Measurements from ENCODE around the gene RPUSD1.
"Not testable (repeated sequence)": the region's sequence is repeated elsewhere in the genome, so short reads cannot be mapped to it uniquely, and the experiment has no call there.

RPUSD1 gene

DNA sequence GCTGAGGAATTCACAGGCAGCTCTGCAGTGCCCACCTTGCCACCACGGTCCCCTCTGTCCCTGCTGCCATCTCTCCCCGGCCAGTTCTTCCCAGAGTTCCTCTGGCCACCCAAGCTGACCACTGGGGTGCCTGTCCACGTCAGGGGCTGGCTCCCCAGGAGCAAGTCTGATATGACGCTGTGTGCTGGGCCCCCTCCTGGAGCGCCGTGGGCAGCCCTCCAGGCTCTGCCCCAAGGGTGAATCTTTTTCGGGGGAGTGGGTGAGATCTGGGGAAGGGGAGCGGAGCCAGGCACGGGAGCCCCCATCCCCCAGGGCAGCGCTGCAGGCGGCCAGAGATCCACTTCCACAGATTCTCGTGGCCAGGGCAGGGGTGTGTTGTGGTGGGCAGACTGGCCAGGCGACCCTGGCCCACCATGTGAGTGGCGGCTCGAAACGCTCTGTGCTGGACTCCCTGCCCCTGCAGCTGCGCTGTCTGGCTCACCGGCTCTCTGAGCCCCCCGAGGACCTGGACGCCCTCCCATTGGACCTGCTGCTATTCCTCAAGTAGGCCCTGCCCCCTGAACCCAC lies 23.9 kb downstream of the RPUSD1 start:
- no peak for DNase-seq

DNA sequence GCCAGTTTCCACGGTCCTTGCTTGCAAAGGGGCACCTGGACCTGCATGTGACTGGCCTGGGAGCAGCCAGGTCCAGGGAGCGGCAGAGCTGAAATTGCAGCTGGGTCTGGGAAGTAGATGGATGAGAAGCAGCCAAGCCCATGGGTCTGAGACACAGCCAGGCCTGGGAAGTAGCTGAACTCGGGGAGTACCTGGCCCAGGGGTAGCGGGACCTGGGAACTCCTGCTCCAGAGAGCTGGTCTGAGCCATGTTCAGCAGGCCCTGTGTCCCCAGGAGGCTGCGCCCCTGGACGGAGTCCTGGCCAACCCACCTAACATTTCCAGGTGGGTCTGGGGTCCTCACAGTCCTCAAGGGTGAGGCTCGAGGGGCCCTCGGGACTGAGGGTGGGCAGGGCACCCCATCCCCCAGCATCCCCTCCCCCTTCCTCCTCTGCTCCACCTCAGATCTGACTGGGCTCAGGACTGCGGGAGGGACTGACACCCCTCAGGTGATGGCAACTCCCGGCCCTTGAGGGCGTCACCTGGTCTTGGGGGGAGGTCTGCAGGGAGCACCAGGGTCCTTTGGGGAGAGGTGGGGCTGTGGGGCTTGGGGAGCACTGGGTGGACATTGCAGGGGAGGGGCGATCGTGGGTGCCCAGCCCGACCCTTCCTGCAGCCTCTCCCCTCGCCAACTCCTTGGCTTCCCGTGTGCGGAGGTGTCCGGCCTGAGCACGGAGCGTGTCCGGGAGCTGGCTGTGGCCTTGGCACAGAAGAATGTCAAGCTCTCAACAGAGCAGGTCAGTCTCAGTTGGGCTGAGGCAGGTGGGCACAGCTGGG lies 24.6 kb downstream of the RPUSD1 start:
- no peak for DNase-seq

DNA sequence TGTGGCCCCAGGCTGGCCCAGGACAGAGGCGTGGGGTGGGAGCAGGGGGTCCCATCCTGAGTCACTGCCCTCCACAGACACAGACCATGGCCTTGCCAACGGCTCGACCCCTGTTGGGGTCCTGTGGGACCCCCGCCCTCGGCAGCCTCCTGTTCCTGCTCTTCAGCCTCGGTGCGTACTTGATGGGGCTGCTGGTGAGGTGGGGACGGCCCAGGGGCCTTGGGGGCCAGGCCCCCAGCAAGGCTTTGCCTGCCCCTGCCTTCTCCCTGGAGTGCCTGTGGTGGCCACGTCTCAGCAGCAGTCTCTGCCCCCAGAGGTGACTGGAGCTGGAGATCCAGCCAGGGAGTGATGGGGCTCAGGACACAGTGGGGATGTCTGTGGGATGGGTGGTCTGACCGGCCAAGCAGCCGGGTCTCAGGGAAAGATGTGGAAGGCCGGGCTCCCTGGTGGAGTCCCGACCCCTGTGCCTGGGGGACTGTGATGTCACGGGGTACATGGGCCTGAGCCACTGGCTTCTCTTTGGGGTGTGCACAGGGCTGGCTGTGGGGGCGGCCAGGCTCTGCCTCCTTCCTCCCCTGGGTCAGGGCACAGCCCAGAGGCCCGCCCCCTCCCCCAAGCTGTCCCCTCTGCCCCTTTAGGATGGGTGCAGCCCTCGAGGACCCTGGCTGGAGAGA lies 25.4 kb downstream of the RPUSD1 start:
- no peak for DNase-seq

DNA sequence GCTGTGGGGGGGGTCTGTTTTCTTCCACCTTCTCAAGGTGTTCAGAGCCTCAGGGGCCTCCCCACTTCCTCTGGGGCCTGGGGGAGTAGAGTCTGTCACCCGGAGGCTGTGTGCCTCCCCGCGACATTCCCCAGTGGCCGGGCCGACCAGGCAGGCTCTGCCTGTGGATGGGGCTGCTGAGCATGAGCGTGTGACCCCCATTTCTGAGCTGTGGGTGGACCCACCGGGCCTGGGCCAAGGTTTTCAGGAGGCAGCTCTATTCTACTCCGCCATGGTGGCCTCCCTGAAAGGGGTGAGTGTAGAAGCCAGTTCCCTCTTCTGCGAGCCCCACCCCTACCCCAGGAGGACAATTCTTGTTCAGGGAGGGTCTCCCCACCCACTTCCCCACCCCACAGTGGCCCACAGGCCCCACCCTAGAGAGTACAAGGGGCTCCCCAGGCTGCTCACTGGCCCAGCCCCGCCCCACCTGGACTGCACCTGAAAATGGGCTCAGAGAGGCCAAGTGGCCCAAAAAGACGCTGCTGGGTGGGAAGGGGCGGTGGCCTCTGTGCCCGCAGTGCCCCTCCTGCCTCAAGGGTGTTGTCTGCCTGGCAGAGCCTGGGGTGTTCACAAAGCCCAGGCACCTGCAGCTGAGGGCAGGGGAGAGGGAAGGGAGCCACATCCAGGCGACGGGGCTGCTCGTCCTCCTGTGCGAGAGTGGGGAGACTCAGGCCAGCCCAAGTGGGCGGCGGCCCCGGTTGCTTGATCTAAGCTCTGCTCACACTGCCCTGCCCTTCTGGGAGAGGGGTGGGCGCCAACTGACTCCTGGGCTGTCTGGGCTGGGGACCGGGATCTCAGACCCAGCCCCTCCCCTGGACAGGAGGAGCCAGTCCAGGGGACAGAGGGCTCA lies 26.3 kb downstream of the RPUSD1 start:
- no peak for DNase-seq

DNA sequence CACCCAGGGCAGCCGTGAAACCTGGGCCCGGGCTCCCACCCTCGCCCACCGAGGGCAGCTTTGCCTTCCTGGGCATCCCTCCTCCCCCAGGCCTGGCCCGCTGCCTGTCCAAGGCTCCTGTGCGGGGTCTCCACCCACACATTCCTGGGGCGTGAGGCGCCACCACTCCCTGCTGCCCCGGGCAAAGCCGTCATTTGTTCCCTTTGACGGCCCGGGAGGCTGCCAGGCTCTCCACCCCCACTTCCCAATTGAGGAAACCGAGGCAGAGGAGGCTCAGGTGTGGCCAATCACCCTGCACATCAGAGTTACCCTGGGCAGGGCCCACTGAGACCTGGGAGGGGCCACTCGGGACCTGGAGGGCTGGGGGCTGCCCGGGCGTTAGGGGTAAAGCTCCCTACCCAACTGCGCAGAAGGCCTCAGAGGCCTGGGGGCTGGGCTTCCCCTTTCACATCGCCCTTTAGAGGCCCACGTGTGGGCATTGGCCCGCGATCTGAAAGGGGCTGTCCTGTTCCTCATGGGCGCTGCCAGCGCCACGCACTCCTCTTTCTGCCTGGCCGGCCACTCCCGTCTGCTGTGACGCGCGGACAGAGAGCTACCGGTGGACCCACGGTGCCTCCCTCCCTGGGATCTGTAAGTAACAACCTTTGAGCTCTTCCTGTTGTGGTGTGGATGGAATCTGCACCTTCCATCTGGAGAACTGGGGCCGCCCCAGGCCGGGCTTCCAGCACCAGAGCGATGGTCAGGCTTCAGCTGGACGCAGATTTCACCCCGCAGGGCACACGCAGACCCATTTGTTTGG lies 27.4 kb downstream of the RPUSD1 start, which contains the start of gene MSLN:
MSLN (plus strand) TSS at position 190 of the 799 bp plus-strand sequence. CDS start 1,947 bp downstream, outside the sequence.
- DNase-seq = no peak

DNA sequence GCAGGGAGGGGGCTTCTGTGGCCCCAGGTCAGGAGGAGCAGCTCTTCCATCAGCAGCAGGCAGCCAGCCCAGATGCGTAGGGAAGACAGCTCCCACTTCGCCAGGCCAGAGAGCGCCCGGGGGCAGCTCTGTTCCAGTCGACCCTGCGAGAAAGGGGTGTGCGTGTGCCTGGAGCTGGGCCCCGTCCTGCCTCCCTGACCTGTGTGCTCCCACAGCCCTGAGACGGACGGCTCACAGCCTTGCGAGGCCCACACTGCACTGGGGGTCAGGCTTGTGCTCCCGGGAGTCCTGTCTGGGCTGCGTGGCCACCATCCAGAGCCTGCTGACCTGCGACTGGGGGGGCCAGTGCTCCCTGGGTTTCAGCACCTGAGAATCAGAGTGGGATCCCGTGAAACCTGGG lies 28.1 kb downstream of the RPUSD1 start:
- DNase-seq = no peak

DNA sequence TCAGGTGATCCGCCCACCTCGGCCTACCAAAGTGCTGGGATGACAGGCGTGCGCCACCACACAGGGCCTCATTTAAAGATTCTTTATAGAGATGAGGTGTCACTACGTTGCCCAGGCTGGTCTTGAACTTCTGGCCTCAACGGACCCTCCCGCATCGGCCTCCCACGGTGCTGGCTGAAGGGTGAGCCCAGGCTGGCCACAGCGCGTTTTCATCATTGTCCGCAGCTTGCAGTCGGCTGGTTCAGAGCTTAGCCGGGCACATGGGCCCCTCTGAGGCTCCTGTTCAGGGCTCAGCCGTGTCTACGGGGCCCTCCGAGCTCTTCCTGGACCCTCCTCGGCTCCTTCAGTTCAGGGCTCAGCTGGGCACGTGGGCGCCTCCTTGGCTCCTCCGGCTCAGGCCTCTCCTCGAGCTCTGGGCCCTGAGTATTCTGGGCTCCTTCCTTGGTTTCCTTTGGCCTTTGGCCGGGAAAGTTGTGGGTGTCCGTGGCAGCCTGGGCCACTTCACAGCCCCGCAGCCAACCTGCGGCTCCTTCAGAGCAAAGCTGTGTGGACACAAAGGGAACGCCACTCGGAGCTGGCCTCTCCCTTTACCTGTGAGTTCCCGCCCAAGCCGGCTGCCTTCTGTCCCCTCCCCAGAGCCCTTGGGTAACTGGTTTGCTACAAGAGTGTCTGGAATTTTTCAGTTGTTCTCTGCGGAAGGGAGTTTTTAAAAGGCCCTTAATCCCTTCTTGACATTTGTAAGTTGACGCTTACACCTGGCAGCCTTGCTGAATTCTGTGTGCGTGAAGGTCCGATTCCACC lies 28.9 kb downstream of the RPUSD1 start:
- no peak for DNase-seq

DNA sequence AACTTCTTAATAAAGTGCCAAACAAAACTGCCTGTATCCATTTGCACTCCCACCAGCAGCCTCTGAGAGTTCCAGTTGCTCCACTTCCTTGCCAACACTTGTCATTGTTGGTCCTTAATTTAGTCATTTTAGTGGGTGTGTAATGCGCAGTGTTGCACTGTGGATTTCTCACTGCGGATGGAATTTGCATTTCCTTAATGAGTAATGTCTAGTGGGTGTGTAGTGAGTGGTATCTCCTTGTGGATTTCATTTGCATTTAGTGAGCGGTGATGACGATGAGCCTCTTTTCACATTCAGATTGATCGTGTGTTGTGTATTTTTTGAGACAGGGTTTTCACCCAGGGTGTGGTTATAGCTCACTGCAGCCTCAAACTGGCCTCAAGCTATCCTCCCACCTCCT lies 31.8 kb downstream of the RPUSD1 start:
- DNase-seq = no peak

DNA sequence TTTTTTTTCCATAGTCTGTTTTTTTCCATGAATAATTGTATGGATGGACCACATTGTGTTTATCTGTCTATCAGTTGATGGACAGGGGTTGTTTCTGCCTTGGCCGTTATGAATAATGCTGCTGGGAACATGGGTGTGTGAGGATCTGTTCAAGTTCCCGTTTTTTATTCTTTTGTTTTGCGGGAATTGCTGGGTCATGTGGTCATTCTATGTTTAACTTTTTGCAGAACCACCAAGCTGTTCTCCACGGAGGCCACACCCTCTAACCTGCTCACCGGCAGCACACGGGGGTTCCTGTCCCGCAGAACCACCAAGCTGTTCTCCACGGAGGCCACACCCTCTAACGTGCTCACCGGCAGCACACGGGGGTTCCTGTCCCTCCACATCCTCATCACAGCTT lies 33.5 kb downstream of the RPUSD1 start:
- no peak for DNase-seq

DNA sequence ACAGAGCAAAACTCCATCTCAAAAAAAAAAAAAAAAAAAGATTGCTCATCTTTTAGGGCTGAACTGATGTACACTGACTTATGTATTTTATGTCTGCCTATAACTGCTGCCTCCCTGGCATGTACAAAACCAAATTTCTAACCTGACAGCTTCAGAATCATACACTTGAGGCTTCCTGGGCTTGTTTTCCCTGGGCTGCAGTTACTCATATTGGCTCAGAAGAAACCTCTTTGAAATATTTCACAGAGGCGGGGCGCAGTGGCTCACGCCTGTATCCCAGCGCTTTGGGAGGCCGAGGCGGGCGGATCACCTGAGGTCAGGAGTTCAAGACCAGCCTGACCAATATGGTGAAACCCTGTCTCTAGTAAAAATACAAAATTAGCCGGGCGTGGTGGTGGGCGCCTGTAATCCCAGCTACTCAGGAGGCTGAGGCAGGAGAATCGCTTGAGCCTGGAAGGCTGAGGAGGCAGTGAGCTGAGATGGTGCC lies 34.0 kb downstream of the RPUSD1 start:
- not testable (repeated sequence) for DNase-seq

DNA sequence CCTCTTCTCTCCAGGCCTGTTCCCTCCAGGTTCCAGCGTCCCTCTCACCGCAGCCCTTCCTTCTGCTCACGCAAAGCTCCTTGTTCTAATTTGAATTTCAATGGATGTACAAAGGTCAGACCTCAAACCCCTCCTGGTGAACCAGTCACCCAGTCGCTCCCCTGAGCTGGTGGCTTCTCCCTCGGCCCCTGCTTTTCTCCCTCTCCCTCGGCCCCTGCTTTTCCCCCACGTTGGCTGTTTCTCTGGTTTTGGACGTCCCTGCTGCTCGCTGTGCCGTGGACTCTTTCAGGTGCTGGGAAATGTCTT lies 36.2 kb downstream of the RPUSD1 start:
- DNase-seq = no peak

DNA sequence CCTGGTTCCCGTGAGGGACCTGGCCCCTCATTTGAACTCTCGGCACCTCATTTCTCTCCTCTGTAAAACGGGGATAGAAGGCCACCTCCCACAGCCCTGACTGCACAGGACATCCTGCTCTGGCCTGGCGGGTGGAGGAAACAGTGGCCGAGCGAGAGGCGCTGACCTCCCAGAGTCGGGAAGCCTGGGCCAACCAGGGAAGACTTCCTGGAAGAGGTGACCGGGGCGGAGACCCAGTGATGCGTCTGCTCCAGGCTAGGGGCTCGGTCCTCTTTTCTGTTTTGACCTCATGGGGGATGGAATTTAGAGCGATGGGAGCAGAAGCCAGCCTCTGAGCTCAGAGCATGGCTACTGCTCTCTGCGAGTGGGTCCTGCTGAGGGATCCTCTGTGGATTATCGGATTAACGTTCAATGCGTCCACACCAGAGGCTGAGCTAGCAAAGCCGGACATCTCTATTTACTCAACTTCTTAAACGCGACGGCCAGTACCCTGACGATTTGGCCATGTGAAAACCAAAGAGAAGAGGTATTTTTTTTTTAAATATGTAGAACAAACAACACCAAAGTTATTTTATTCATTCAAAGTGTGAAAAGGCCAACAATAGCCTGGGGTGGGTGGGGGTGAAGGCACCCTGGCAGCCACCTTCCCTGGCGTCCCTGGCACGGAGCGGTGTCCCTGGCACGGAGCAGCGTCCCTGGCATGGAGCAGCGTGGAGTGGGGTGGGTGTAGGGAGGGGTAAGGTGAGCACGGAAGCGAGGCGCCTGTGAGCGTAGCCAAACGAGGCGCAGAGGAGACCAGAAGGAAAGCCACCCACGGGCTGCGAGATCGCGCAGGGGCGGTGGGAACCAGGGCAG lies 36.8 kb downstream of the RPUSD1 start:
- DNase-seq = no peak

DNA sequence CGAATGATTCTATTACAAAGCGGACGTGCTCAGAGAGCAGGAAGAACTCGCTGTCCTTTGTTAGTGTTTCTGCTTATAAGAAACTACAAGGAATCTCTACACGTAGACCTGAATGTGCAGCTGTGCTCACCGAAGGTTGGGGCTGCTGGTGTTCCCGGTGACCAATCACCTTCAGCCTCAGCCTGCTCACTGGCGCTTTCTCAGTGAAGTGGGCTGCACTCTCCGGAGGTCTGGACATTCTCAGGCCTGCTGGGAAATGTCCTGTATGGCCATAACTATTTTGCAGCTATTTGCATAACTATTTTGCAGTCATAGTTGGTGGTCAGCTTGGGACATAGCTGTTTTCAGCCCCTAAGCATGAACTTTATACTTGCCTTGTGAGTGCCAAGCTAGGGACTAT lies 37.7 kb downstream of the RPUSD1 start:
- no peak for DNase-seq

DNA sequence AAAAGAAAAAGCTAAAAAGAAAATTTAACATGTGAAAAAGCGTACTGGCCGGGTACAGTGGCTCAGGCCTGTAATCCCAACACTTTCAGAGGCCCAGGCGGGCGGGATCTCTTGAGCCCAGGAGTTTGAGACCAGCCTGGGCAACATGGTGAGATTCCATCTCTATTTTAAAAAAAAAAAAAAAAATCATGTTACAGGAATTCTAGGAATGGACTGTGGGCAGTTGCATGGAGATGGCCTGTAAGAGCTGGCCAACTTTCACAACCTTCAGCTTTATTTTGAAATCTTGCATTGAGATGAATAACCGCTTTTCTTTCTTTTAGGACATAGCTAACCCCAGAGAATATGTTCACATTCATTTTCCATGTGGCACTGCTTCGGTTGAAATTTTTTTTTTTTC lies 39.2 kb downstream of the RPUSD1 start:
- no peak for DNase-seq

DNA sequence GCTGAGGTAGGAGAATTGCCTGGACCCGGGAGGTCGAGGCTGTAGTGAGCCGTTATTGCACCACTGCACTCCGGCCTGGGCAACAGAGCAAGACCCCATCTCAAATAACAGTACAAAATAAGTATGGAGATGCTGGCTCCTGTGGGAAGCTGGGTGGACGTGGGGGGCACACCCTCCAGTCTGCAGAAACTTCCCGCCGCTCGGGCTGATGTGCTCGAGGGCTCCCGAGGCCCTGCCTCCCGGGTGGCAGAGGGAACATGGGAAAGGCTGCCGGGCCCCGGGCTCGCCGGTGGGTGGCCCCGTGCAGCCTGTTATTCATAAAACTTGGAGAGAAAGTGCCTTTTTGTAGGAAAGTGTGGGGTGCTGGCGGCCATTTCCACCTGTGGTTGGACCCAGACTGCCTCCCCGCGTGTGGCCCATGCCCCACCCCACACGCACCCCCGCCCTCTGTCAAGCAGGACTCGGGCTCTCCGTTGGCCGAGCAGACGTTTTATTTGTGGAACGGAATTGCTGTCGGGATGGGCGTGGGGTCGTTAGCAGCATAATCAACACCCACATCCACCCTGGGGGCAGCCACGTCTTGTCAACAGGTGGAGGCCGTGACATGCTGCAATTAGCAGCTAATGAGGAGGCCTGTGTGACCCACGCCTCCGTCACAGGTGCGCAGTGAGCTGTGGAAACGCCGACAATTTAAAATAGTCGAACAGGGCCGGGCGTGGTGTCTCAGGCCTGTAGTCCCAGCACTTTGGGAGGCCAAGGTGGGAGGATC lies 40.0 kb downstream of the RPUSD1 start:
- no peak for DNase-seq

DNA sequence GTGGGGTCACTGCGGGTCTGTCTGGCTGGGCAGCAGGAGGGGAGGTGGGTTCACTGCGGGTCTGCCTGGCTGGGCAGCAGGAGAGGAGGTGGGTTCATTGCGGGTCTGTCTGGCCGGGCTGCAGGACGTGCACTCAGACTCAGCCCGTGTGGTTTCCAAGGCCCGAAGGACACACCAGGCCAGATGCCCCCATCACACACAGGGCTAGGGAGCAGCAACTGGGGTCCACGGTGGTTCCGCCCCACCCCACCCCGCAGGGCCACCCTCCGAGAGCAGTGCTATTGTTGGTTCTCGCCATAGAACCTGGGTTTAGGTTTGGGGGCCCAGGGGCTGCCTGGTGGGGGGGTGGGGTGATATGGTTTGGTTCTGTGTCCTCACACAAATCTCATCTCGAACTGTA lies 41.5 kb downstream of the RPUSD1 start:
- no peak for DNase-seq

DNA sequence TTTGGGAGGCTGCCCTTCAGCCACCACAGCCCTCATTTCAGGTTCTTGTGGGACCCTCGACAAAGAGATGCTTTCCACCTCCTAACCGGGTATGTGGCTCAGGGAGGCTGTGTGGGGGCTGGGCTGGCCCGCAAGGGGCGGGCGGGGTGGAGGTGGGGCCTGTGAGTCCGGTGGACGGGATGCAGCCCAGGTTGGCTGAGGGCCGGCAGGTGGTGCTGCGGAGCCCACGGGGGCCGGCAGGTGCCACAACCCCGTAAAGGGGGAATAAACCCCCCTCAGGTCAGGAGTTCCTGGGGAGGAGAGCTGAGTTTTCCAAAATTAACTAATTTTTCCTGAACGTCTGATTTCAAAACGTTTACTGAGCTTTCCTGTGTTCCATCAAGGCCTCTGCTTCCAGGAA lies 42.4 kb downstream of the RPUSD1 start:
- no peak for DNase-seq

DNA sequence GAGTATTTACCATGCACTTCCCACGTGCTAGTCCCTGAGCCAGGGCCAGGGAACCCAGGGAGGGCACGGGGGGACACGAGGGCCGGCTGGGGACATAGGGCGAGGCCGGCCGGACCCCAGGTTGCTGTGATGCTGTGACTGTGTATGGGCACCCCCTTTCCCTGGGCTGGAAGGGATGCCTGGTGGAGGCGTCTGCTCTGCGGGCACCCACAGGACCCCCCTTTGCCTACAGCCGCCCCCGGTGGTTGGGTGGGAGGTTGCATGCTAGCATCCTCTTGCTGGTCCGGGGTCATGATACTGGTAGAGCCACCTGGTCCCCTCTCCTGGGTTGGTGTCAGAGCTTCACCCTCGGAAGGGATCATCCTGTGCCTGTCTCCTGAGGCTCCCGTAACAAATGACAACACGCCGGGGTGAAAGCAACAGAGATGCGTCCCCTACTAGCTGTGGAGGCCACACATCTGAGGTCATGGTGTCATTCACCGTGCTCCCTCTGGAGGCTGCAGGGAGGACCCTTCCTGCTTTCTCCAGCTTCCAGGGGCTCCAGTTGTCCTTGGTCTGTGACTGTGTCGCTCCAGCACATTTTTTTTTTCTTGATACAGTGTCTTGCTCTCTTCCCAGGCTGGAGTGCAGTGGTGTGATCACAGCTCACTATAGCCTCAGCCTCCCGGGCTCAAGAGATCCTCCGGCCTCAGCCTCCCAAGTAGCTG lies 44.2 kb downstream of the RPUSD1 start:
- no peak for DNase-seq

DNA sequence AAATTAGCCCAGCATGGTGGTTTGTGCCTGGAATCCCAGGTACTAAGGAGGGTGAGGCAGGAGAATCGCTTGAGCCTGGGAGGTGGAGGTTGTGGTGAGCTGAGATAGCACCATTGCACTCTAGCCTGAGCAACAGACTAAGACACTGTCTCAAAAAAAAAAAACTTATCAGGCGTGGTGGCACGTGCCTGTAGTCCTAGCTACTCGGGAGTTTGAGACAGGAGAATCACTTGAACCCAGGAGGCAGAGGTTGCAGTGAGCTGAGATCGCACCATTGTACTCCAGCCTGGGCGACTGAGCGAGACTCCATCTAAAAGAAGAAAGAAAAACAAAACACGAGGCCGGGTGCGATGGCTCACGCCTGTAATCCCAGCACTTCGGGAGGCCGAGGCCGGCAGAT lies 45.3 kb downstream of the RPUSD1 start:
- DNase-seq = not testable (repeated sequence)
